K562 (cell line): ENCODE data around the gene TAS1R3. TPM values are rescaled to one million over a fixed set of nuclear protein-coding genes. Genes with fewer than 3 reads are reported as not detected.

ENCODE experiments used
- ATAC-seq: fragments of 200-7000 bp; cut with Tn5 transposase; 3 replicates; pipeline ENCODE4 v1.9.1; 2020; ENCODE audit warnings: moderate library complexity
- BruUV-seq: library from RNA; stranded (reverse); fragments of 400-500 nt; replicated peaks from 2 replicates; lab custom pipeline; 2021; lab: Mats Ljungman, UMichigan
- CTCF ChIA-PET: fragments of 300-600 bp; formaldehyde crosslinking; extraction: SDS; loops from one replicate; lab custom pipeline; 2021; ENCODE audit warnings: low intra/inter-chr PET ratio; lab: Yijun Ruan, JAX
- POLR2A ChIA-PET: fragments of 300-600, 350-650 bp; sonication (Branson Sonifier 250); formaldehyde crosslinking; extraction: SDS; loops from one replicate; lab custom pipeline; 2021; ENCODE audit warnings: antibody characterized with exemption, inconsistent platforms; lab: Yijun Ruan, JAX
- DNase-seq, 4 experiments: peaks; one replicate each; pipeline versions ENCODE4 v3.0.0 to v3.0.0-alpha.2; 2011 to 2018; ENCODE audit warnings: low spot score in 3 of 4, mixed read lengths in 3 of 4; ENCODE audit errors: extremely low read depth in 1 of 4
- FAIRE-seq: peaks from 2 replicates; lab custom pipeline; 2011; peaks lifted over from hg19 to GRCh38; lab: Jason Lieb, UNC
- H2AFZ ChIP-seq: 2 replicates; pipeline ENCODE4 v1.6.0; 2011; ENCODE audit warnings: low read depth, low read length, control low read depth, inconsistent platforms
- H3K27ac ChIP-seq: fragments of 200-600 bp; 3 replicates; pipeline ENCODE4 v1.8.0; 2011; ENCODE audit warnings: low read depth, mild to moderate bottlenecking, control low read depth, inconsistent platforms, low read length, moderate library complexity, mixed read lengths; ENCODE audit errors: extremely low read depth
- H3K27me3 ChIP-seq, 2 experiments: fragments of 300-600 bp in 1 of 2; 2 replicates in 1 of 2; 3 replicates in 1 of 2; pipeline versions ENCODE4 v1.6.0 to v1.8.0; 2011; ENCODE audit warnings: inconsistent platforms in 2 of 2, low read length in 2 of 2, mild to moderate bottlenecking in 1 of 2, mixed read lengths in 1 of 2, moderate library complexity in 1 of 2; ENCODE audit not compliant: control insufficient read depth in 2 of 2, insufficient read depth in 2 of 2
- H3K36me3 ChIP-seq: fragments of 300-600 bp; 3 replicates; pipeline ENCODE4 v1.8.0; 2011; ENCODE audit warnings: mild to moderate bottlenecking, low read length, inconsistent platforms; ENCODE audit not compliant: control insufficient read depth, insufficient read depth
- H3K4me1 ChIP-seq, 2 experiments: fragments of 200-600 bp in 1 of 2; replicated peaks in 1 of 2; 2 replicates in 1 of 2; 3 replicates in 1 of 2; pipeline versions ENCODE4 v1.5.1 to v1.8.0; 2011; ENCODE audit warnings: inconsistent platforms in 2 of 2, low read length in 2 of 2, mild to moderate bottlenecking in 1 of 2, mixed read lengths in 1 of 2, moderate library complexity in 1 of 2; ENCODE audit not compliant: control insufficient read depth in 2 of 2, insufficient read depth in 2 of 2
- H3K4me2 ChIP-seq: 2 replicates; pipeline ENCODE4 v1.6.1; 2011; ENCODE audit warnings: low read length, control low read depth, inconsistent platforms, mixed read lengths; ENCODE audit not compliant: insufficient read depth
- H3K4me3 ChIP-seq: fragments of 200-600 bp; sonication (generic), shearing (Covaris generic); 2 replicates; pipeline ENCODE4 v1.5.1; 2016; ENCODE audit warnings: control low read depth, inconsistent platforms
- H3K79me2 ChIP-seq: fragments of 200-600 bp; 3 replicates; pipeline ENCODE4 v1.8.0; 2011; ENCODE audit warnings: low read length, inconsistent platforms; ENCODE audit not compliant: control insufficient read depth, insufficient read depth
- H3K9ac ChIP-seq, 2 experiments: 2 replicates each; pipeline versions ENCODE4 v1.6.0 to v1.6.1; 2011; ENCODE audit warnings: low read depth in 2 of 2, low read length in 2 of 2, control low read depth in 1 of 2, inconsistent platforms in 1 of 2, mild to moderate bottlenecking in 1 of 2, mixed read lengths in 1 of 2; ENCODE audit not compliant: insufficient read depth in 1 of 2
- H3K9me1 ChIP-seq: one replicate; pipeline ENCODE4 v1.6.0; 2011; ENCODE audit warnings: inconsistent platforms, mild to moderate bottlenecking, low read length, moderate library complexity; ENCODE audit not compliant: control insufficient read depth, insufficient read depth
- H3K9me3 ChIP-seq: replicated peaks from 2 replicates; pipeline ENCODE4 v1.5.1; 2011; ENCODE audit warnings: low read depth, low read length, inconsistent platforms; ENCODE audit not compliant: control insufficient read depth, insufficient read depth
- H4K20me1 ChIP-seq: replicated peaks from 2 replicates; pipeline ENCODE4 v1.6.1; 2011; ENCODE audit warnings: low read length, inconsistent platforms, mixed read lengths; ENCODE audit not compliant: control insufficient read depth, insufficient read depth
- GTF2E2 ChIP-seq: fragments of 200-800 bp; sonication (Bioruptor generic); IDR thresholded peaks from 2 replicates; pipeline ENCODE4 v1.6.1; 2016; ENCODE audit warnings: missing genetic modification characterization, missing compliant biosample characterization
- MLLT1 ChIP-seq, 2 experiments: fragments of 450-650 bp; IDR thresholded peaks; 2 replicates each; pipeline ENCODE4 v1.6.1; 2016
- MNT ChIP-seq, 2 experiments: fragments of 450-650 bp; conservative IDR thresholded peaks; 2 replicates each; pipeline ENCODE4 v1.6.1; 2017; ENCODE audit warnings: mild to moderate bottlenecking in 2 of 2, moderate library complexity in 2 of 2
- NR1H2 ChIP-seq: sonication (generic); formaldehyde crosslinking; IDR thresholded peaks from 2 replicates; pipeline ENCODE4 v1.4.0; 2020; ENCODE audit warnings: mild to moderate bottlenecking, missing genetic modification reagents
- PPARD ChIP-seq: fragments of 250-450 bp; sonication (Bioruptor Pico); IDR thresholded peaks from 2 replicates; pipeline ENCODE4 v1.8.0; 2022; ENCODE audit warnings: inconsistent platforms, mild to moderate bottlenecking, moderate library complexity
- STAG1 ChIP-seq: sonication (generic); formaldehyde crosslinking; IDR thresholded peaks from 2 replicates; pipeline ENCODE4 v1.5.0; 2020; ENCODE audit warnings: missing genetic modification reagents, borderline replicate concordance
- ZBTB40 ChIP-seq, 2 experiments: fragments of 450-650 bp in 1 of 2; sonication (generic) in 1 of 2; formaldehyde crosslinking in 1 of 2; IDR thresholded peaks; 2 replicates each; pipeline versions ENCODE4 v1.7.1 to v1.9.0; 2016 to 2022; ENCODE audit warnings: inconsistent platforms in 1 of 2, mild to moderate bottlenecking in 1 of 2, missing genetic modification reagents in 1 of 2
- WGBS: fragments of 100-300 bp; shearing (Covaris generic); methylation state at CpG from one replicate; pipeline ENCODE4 v1.1.6; 2016; ENCODE audit warnings: low coverage, mixed read lengths; ENCODE audit not compliant: insufficient coverage; ENCODE audit errors: missing lambda C conversion rate; 5-methylcytosine and 5-hydroxymethylcytosine counted together
- in situ Hi-C: fragments of 300-500 bp; cut with MboI; formaldehyde crosslinking; loops from 4 replicates; pipeline ENCODE4 v1.15.0; 2018; ENCODE audit warnings: inconsistent platforms, mixed read lengths
- intact Hi-C: fragments of 100-400 bp; cut with micrococcal nuclease; formaldehyde crosslinking; loops from 2 replicates; pipeline ENCODE4 v1.14.2; 2022
- polyA plus RNA-seq, 8 experiments: library from polyadenylated mRNA; depleted of rRNA in 4 of 8; stranded (reverse) in 5 of 8; unstranded in 3 of 8; fragments of >200 nt; fragmentation: Nextera tagmentation in 2 of 8; fragmentation: Illumina TruSeq in 1 of 8; extraction: Ambion mirVana in 2 of 8; extraction: Trizol in 1 of 8; gene quantifications; 2 replicates each; pipeline versions ENCODE4 v1.2.1 to v1.2.3, GENCODE V29; 2011 to 2014; ENCODE audit warnings: inconsistent platforms in 1 of 8, missing spikeins in 1 of 8
- total RNA-seq, 7 experiments: library from RNA; depleted of rRNA in 6 of 7; stranded (reverse); fragments of >200 nt in 6 of 7; fragmentation: Illumina TruSeq in 2 of 7; extraction: Trizol in 2 of 7; gene quantifications; 2 replicates each; pipeline versions ENCODE4 v1.2.1 to v1.2.3, GENCODE V29; 2011 to 2021; ENCODE audit warnings: low replicate concordance in 1 of 7

Gene TAS1R3
- total and polyA plus RNA-seq, 9 of the 15 experiments (the other 6 are each of a cell fraction or from before 2014, with no cell fraction given), result 0.07 to 0.13 TPM; not detected in 7

- Histone ChIP-seq H3K4me3 (no peak overlapping the region), H3K27me3 (no peaks in the 10 kb centered on the region), H3K9ac (peak overlapping the region; percentile 13 to 84; a peak in 2 of 4 replicates), H3K9me1 (peaks cover 6% of the 10 kb centered on the region), H3K79me2 (peaks cover 36% of the 10 kb centered on the region), H3K27ac (peak overlapping the region; percentile 64), H3K9me3 (no peaks in the 10 kb centered on the region), H4K20me1 (peaks cover 22% of the 10 kb centered on the region), H3K4me1 (peaks cover 31 to 88% of the 10 kb centered on the region in 2 experiments), H3K36me3 (peaks cover 89% of the 10 kb centered on the region), H3K4me2 (no peak overlapping the region; the same call in 1 of the 2 replicates), H2AFZ (no peak overlapping the region)
- ATAC-seq (no peak), DNase-seq (no peak), FAIRE-seq (no peak)
- BruUV-seq, result no TSS peak
- POLR2A ChIA-PET, result interaction anchor here (0.6 to 1.4 kb wide), 6 partner anchors 9 to 217 kb away, joined by 3 to 7 read pairs (median 3); no protein-coding TSS in a partner anchor
- WGBS, result 91% methylated on average over 20 of the region's 23 CpGs
- in situ Hi-C loops, result no loop called here
- intact Hi-C loops, result no loop called here
- CTCF ChIA-PET, result no interaction called here
- TF ChIP-seq MNT (conservative IDR thresholded peaks at IDR 0.05), result no peak
- TF ChIP-seq STAG1 (CRISPR knock-in tag), result no peak
- TF ChIP-seq MLLT1 (IDR thresholded peaks at IDR 0.05), result no peak
- TF ChIP-seq ZBTB40 (IDR thresholded peaks at IDR 0.05), result no peak
- TF ChIP-seq ZBTB40 (CRISPR knock-in tag; IDR thresholded peaks at IDR 0.05), result peak; percentile 22; the same call in 1 of the 2 replicates
- no peak for TF ChIP-seq NR1H2 (CRISPR knock-in tag)
- no peak for TF ChIP-seq PPARD (CRISPR knock-in tag)
- TF ChIP-seq GTF2E2 (tag), result no peak
Observed at GRCh38 chr1:1314678-1315335, 16.3 kb upstream of the TAS1R3 start.
